ENCODE data around the gene HSD17B3. TPM values are rescaled to one million over a fixed set of nuclear protein-coding genes. Genes with fewer than 3 reads are reported as not detected.

HSD17B3 gene
- polyA plus RNA-seq, 1 donor from 2014 or later: not detected

GRCh38 chr9:96206156-96206751 is 95.7 kb downstream of the HSD17B3 start:
- Histone ChIP-seq H3K27ac (ENCODE audit: low read length) (no peak overlapping the region), H3K9ac (ENCODE audit: low read length) (no peak overlapping the region), H3K9me2 (ENCODE audit: insufficient read depth, low read length) (no peaks in the 10 kb centered on the region), H4K20me1 (ENCODE audit: insufficient read depth) (no peaks in the 10 kb centered on the region), H3K9me3 (ENCODE audit: low read length) (no peaks in the 10 kb centered on the region), H3K4me3 (ENCODE audit: low read length) (no peak overlapping the region), H3K36me3 (ENCODE audit: insufficient read depth, low read length) (no peaks in the 10 kb centered on the region), H3K4me2 (ENCODE audit: low read length) (no peak overlapping the region), H3K27me3 (ENCODE audit: insufficient read depth, low read depth, low read length) (no peaks in the 10 kb centered on the region), H3K79me2 (replicated peaks; ENCODE audit: insufficient read depth, low read length) (no peaks in the 10 kb centered on the region), H3F3A (ENCODE audit: insufficient read depth, low read length, poor library complexity, severe bottlenecking) (no peaks in the 10 kb centered on the region), H2AFZ (ENCODE audit: low read depth, low read length) (no peak overlapping the region)
- no peak for TF ChIP-seq RAD21 (conservative IDR thresholded peaks at IDR 0.05)
- no peak for TF ChIP-seq POLR2AphosphoS5 (IDR thresholded peaks at IDR 0.05)
- TF ChIP-seq MXI1 (conservative IDR thresholded peaks at IDR 0.05; ENCODE audit: poor library complexity, severe bottlenecking): no peak

DNA sequence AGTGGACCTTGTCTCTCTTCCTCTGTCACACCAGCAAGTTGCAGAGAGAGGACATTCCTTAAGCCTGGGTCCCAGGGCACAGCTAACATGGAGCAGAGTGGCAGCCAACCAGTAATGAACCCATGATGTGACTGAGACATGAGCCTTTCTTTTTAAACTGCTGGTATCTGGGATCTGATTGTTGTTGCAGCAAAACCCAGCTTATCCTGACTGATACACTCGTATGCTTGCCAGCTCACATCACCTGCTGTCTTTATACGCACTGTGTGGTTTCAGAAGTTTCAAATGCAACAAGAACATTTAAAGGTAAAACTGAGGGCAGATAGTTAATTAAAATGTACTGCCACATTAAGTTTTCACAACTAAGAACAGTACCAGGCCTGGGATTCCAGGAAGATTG is 97.1 kb downstream of the HSD17B3 start:
- Histone ChIP-seq H2AFZ (ENCODE audit: low read depth, low read length) (no peak overlapping the region), H3K9me2 (ENCODE audit: insufficient read depth, low read length) (no peaks in the 10 kb centered on the region), H3K9me3 (ENCODE audit: low read length) (no peaks in the 10 kb centered on the region), H3K9ac (ENCODE audit: low read length) (no peak overlapping the region), H4K20me1 (ENCODE audit: insufficient read depth) (no peaks in the 10 kb centered on the region), H3K79me2 (replicated peaks; ENCODE audit: insufficient read depth, low read length) (no peaks in the 10 kb centered on the region), H3K27me3 (ENCODE audit: insufficient read depth, low read depth, low read length) (no peaks in the 10 kb centered on the region), H3K4me3 (ENCODE audit: low read length) (no peak overlapping the region), H3F3A (ENCODE audit: insufficient read depth, low read length, poor library complexity, severe bottlenecking) (no peaks in the 10 kb centered on the region), H3K36me3 (ENCODE audit: insufficient read depth, low read length) (no peaks in the 10 kb centered on the region), H3K27ac (ENCODE audit: low read length) (no peak overlapping the region), H3K4me2 (ENCODE audit: low read length) (no peak overlapping the region)
- TF ChIP-seq EZH2 (IDR thresholded peaks at IDR 0.05; ENCODE audit: borderline replicate concordance, insufficient read depth, low read length, poor library complexity, severe bottlenecking): no peak
- TF ChIP-seq MXI1 (conservative IDR thresholded peaks at IDR 0.05; ENCODE audit: poor library complexity, severe bottlenecking): no peak
- TF ChIP-seq, protein P1, sequence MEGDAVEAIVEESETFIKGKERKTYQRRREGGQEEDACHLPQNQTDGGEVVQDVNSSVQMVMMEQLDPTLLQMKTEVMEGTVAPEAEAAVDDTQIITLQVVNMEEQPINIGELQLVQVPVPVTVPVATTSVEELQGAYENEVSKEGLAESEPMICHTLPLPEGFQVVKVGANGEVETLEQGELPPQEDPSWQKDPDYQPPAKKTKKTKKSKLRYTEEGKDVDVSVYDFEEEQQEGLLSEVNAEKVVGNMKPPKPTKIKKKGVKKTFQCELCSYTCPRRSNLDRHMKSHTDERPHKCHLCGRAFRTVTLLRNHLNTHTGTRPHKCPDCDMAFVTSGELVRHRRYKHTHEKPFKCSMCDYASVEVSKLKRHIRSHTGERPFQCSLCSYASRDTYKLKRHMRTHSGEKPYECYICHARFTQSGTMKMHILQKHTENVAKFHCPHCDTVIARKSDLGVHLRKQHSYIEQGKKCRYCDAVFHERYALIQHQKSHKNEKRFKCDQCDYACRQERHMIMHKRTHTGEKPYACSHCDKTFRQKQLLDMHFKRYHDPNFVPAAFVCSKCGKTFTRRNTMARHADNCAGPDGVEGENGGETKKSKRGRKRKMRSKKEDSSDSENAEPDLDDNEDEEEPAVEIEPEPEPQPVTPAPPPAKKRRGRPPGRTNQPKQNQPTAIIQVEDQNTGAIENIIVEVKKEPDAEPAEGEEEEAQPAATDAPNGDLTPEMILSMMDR (IDR thresholded peaks at IDR 0.05; ENCODE audit: poor library complexity, severe bottlenecking): no peak
- TF ChIP-seq SMC3 (conservative IDR thresholded peaks at IDR 0.05; ENCODE audit: poor library complexity): no peak
- TF ChIP-seq POLR2AphosphoS5 (IDR thresholded peaks at IDR 0.05): no peak
- TF ChIP-seq RAD21 (conservative IDR thresholded peaks at IDR 0.05): no peak
- no peak for TF ChIP-seq REST (IDR thresholded peaks at IDR 0.05; ENCODE audit: borderline replicate concordance)
- TF ChIP-seq TAF1 (IDR thresholded peaks at IDR 0.05; ENCODE audit: low read depth): no peak
- TF ChIP-seq EP300 (conservative IDR thresholded peaks at IDR 0.05; ENCODE audit: poor library complexity, severe bottlenecking): no peak
